OCI-LY7 (cell line): ENCODE results near the gene AP5S1. TPM values are rescaled to one million over a fixed set of nuclear protein-coding genes. Genes with fewer than 3 reads are reported as not detected.

ENCODE experiments used
- BruUV-seq: library from RNA; stranded (reverse); fragments of 400-500 nt; replicated peaks from 2 replicates; lab custom pipeline; 2021; lab: Mats Ljungman, UMichigan
- CTCF ChIA-PET: fragments of 300-600 bp; sonication (Branson Sonifier 250); formaldehyde crosslinking; loops from one replicate; lab custom pipeline; 2022; ENCODE audit warnings: antibody characterized with exemption; ENCODE audit not compliant: unreplicated experiment; lab: Charles Lee
- POLR2A ChIA-PET: fragments of 300-600 bp; sonication (Branson Sonifier 250); formaldehyde crosslinking; loops from one replicate; lab custom pipeline; 2022; ENCODE audit warnings: antibody characterized with exemption; lab: Charles Lee
- DNase-seq: peaks from one replicate; pipeline ENCODE4 v3.0.0-alpha.2; 2015; ENCODE audit warnings: low spot score
- H2AFZ ChIP-seq: fragments of 200-600 bp; sonication (generic), shearing (Covaris generic); 2 replicates; pipeline ENCODE4 v1.6.1; 2014; ENCODE audit warnings: mild to moderate bottlenecking, antibody characterized with exemption, low read length, moderate library complexity
- H3K27ac ChIP-seq: fragments of 200-600 bp; sonication (generic); 2 replicates; pipeline ENCODE4 v1.5.1; 2014; ENCODE audit warnings: mixed run types, low read depth, mild to moderate bottlenecking, moderate library complexity, low read length, inconsistent platforms; ENCODE audit not compliant: poor library complexity, severe bottlenecking
- H3K36me3 ChIP-seq: fragments of 200-600 bp; sonication (generic); 2 replicates; pipeline ENCODE4 v1.6.1; 2014; ENCODE audit warnings: mild to moderate bottlenecking, antibody characterized with exemption, low read length, moderate library complexity, mixed read lengths; ENCODE audit not compliant: insufficient read depth
- H3K4me1 ChIP-seq: fragments of 200-600 bp; sonication (generic); 2 replicates; pipeline ENCODE4 v1.5.1; 2014; ENCODE audit warnings: mild to moderate bottlenecking, low read length; ENCODE audit not compliant: insufficient read depth, poor library complexity, severe bottlenecking
- H3K4me2 ChIP-seq: fragments of 200-600 bp; sonication (generic); 2 replicates; pipeline ENCODE4 v1.6.1; 2014; ENCODE audit warnings: mild to moderate bottlenecking, low read length
- H3K4me3 ChIP-seq: fragments of 200-600 bp; sonication (generic); 2 replicates; pipeline ENCODE4 v1.5.1; 2014; ENCODE audit warnings: mild to moderate bottlenecking, low read depth, low read length; ENCODE audit not compliant: poor library complexity, severe bottlenecking
- H3K79me2 ChIP-seq: fragments of 200-600 bp; sonication (generic); 2 replicates; pipeline ENCODE4 v1.6.1; 2016; ENCODE audit warnings: low read depth, mild to moderate bottlenecking, low read length, moderate library complexity, mixed read lengths; ENCODE audit not compliant: insufficient read depth
- H3K9me2 ChIP-seq: fragments of 200-600 bp; sonication (generic); 2 replicates; pipeline ENCODE4 v1.6.1; 2016; ENCODE audit warnings: mild to moderate bottlenecking, low read length, mixed read lengths; ENCODE audit not compliant: insufficient read depth
- H3K9me3 ChIP-seq: fragments of 200-600 bp; sonication (generic); 2 replicates; pipeline ENCODE4 v1.6.1; 2014; ENCODE audit warnings: mild to moderate bottlenecking, mixed run types, low read length, mixed read lengths
- H4K20me1 ChIP-seq: fragments of 200-600 bp; sonication (generic); 2 replicates; pipeline ENCODE4 v1.6.1; 2014; ENCODE audit warnings: mild to moderate bottlenecking, antibody characterized with exemption, low read length, moderate library complexity, mixed read lengths; ENCODE audit not compliant: insufficient read depth
- CTCF ChIP-seq: fragments of 200-600 bp; sonication (generic); conservative IDR thresholded peaks from 2 replicates; pipeline ENCODE4 v1.5.1; 2014; ENCODE audit warnings: mild to moderate bottlenecking, antibody characterized with exemption, low read length, moderate library complexity, mixed read lengths
- EZH2phosphoT487 ChIP-seq: fragments of 200-600 bp; sonication (generic); IDR thresholded peaks from 2 replicates; pipeline ENCODE4 v1.6.1; 2018; ENCODE audit warnings: low read depth, borderline replicate concordance, mild to moderate bottlenecking, mixed run types, antibody characterized with exemption, low read length, moderate library complexity, mixed read lengths
- intact Hi-C: fragments of 100-400 bp; cut with micrococcal nuclease; formaldehyde crosslinking; loops from one replicate; pipeline ENCODE4 v1.10.0; 2022; ENCODE audit not compliant: unreplicated experiment
- total RNA-seq, 2 experiments: library from RNA; depleted of rRNA in 1 of 2; stranded (reverse); fragments of >200 nt in 1 of 2; shearing (Covaris generic) in 1 of 2; gene quantifications; 2 replicates each; pipeline ENCODE4 v1.2.3, GENCODE V29; 2014 to 2022

The AP5S1 gene
- total RNA-seq, 2 experiments from 2014 or later, result 9.8 to 12.1 TPM

DNA sequence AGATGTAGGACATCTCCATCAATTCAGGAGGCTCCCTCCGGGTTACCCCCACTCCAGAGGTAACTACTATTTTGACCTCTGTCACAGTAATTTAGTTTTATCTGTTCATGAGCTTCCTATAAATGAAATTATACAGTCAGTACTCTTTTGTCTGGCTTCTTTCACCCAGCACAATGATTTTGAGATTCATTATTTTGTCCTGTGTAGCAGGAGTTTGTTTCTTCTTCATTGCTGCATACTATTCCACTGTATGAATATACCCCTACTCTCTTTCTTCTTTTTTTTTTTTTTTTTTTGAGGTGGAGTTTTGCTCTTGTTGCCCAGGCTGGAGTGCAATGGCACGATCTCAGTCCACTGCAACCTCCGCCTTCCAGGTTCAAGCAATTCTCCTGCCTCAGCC is 11.8 kb upstream of the AP5S1 start:
- peaks cover 8% of the 10 kb centered on the region for H3K4me1 ChIP-seq
- TF ChIP-seq EZH2phosphoT487 (no peak), CTCF (no peak)
- no peak overlapping the region for H3K4me3 ChIP-seq
- no TSS peak for BruUV-seq
- DNase-seq, result no peak
- H3K9me2 ChIP-seq, result no peaks in the 10 kb centered on the region
- intact Hi-C loops, result no loop called here
- POLR2A ChIA-PET, result no interaction called here
- CTCF ChIA-PET, result interaction anchor here (1.0 kb wide), 1 partner anchor 10 kb away, joined by 3 read pairs; no protein-coding TSS in a partner anchor
- no peaks in the 10 kb centered on the region for H3K79me2 ChIP-seq
- H4K20me1 ChIP-seq, result no peaks in the 10 kb centered on the region
- no peaks in the 10 kb centered on the region for H3K9me3 ChIP-seq
- no peak overlapping the region for H3K4me2 ChIP-seq
- no peak overlapping the region for H2AFZ ChIP-seq
- H3K36me3 ChIP-seq, result peaks cover 34% of the 10 kb centered on the region
- no peak overlapping the region for H3K27ac ChIP-seq

GRCh38 chr20:3811467-3812258 is 8.7 kb upstream of the AP5S1 start:
- BruUV-seq, result no TSS peak

More at GRCh38 chr20:3811467-3812258, 8.7 kb upstream of the AP5S1 start:
- ChIA-PET CTCF (no interaction called here), POLR2A (interaction anchor here (1.6 kb wide), 2 partner anchors 9 to 11 kb away, joined by 3 to 4 read pairs; partner anchors contain the start of gene AP5S1)
- H3K4me2 ChIP-seq, result no peak overlapping the region
- no peaks in the 10 kb centered on the region for H3K79me2 ChIP-seq
- DNase-seq, result no peak
- H3K9me2 ChIP-seq, result no peaks in the 10 kb centered on the region
- H4K20me1 ChIP-seq, result no peaks in the 10 kb centered on the region
- TF ChIP-seq CTCF (no peak), EZH2phosphoT487 (no peak)
- H3K4me3 ChIP-seq, result no peak overlapping the region
- intact Hi-C loops, result no loop called here
- H3K36me3 ChIP-seq, result peaks cover 4% of the 10 kb centered on the region; the same call in 1 of the 2 replicates
- H3K27ac ChIP-seq, result no peak overlapping the region
- peaks cover 16% of the 10 kb centered on the region for H3K4me1 ChIP-seq
- no peak overlapping the region for H2AFZ ChIP-seq
- H3K9me3 ChIP-seq, result no peaks in the 10 kb centered on the region
